ENCODE results near the gene DALRD3. TPM values are rescaled to one million over a fixed set of nuclear protein-coding genes. Genes with fewer than 3 reads are reported as not detected.
"Not testable (repeated sequence)": the region's sequence is repeated elsewhere in the genome, so short reads cannot be mapped to it uniquely, and the experiment has no call there.

DALRD3 gene
- total RNA-seq, 1 donor = 16.3 TPM

- H3K4me1 ChIP-seq (ENCODE audit: insufficient read depth, low read length) = peaks cover 30% of the 10 kb centered on the region
- H3K27me3 ChIP-seq (ENCODE audit: insufficient read depth, low read length) = no peaks in the 10 kb centered on the region
- H3K9me3 ChIP-seq (ENCODE audit: low read depth, low read length) = no peaks in the 10 kb centered on the region
- H3K4me3 ChIP-seq (ENCODE audit: low read length) = no peak overlapping the region
These were observed 3.3 kb downstream of the DALRD3 start for GRCh38 chr3:49015072-49015471.

DNA sequence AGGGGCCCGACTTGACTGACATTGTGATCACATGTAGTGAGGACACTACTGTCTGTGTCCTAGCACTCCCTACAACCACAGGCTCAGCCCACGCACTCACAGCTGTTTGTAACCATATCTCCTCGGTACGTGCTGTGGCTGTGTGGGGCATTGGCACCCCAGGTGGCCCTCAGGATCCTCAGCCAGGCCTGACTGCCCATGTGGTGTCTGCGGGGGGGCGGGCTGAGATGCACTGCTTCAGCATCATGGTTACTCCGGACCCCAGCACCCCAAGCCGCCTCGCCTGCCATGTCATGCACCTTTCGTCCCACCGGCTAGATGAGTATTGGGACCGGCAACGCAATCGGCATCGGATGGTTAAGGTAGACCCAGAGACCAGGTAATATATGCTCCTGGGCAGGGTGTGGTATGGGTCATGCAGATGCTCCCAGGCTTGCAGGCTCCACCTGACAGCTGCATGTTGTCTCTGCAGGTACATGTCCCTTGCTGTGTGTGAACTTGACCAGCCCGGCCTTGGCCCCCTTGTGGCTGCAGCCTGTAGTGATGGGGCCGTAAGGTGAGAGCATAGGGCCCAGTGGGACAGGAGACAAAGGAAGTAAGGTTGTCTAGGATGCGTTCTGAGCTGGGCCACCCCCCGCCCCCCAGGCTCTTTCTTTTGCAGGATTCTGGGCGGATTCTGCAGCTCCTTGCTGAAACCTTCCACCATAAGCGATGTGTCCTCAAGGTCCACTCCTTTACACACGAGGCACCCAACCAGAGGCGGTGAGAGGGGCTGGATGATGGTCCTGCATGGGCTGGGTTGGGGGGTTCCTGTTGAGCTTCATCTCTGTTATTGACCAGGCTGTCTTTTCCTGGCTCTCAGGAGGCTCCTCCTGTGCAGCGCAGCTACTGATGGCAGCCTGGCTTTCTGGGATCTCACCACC, 4.4 kb downstream of the DALRD3 start:
- no peak overlapping the region for H3K4me3 ChIP-seq (ENCODE audit: low read length)
- H3K9me3 ChIP-seq (ENCODE audit: low read depth, low read length) = no peaks in the 10 kb centered on the region
- no peaks in the 10 kb centered on the region for H3K27me3 ChIP-seq (ENCODE audit: insufficient read depth, low read length)
- H3K4me1 ChIP-seq (ENCODE audit: insufficient read depth, low read length) = peaks cover 24% of the 10 kb centered on the region

GRCh38 chr3:49013113-49013737, 5.2 kb downstream of the DALRD3 start:
- peaks cover 24% of the 10 kb centered on the region for H3K4me1 ChIP-seq (ENCODE audit: insufficient read depth, low read length)
- no peaks in the 10 kb centered on the region for H3K27me3 ChIP-seq (ENCODE audit: insufficient read depth, low read length)
- H3K9me3 ChIP-seq (ENCODE audit: low read depth, low read length) = no peaks in the 10 kb centered on the region
- H3K4me3 ChIP-seq (ENCODE audit: low read length) = no peak overlapping the region

GRCh38 chr3:49012441-49013017, 5.9 kb downstream of the DALRD3 start:
- Histone ChIP-seq H3K4me1 (ENCODE audit: insufficient read depth, low read length) (peaks cover 23% of the 10 kb centered on the region), H3K4me3 (ENCODE audit: low read length) (no peak overlapping the region), H3K27me3 (ENCODE audit: insufficient read depth, low read length) (no peaks in the 10 kb centered on the region), H3K9me3 (ENCODE audit: low read depth, low read length) (no peaks in the 10 kb centered on the region)

- H3K27me3 ChIP-seq (ENCODE audit: insufficient read depth, low read length) = no peaks in the 10 kb centered on the region
- no peaks in the 10 kb centered on the region for H3K9me3 ChIP-seq (ENCODE audit: low read depth, low read length)
- no peak overlapping the region for H3K4me3 ChIP-seq (ENCODE audit: low read length)
- H3K4me1 ChIP-seq (ENCODE audit: insufficient read depth, low read length) = peaks cover 23% of the 10 kb centered on the region
These were observed 9.0 kb downstream of the DALRD3 start for GRCh38 chr3:49009396-49009795.

GRCh38 chr3:49008627-49009026, 9.8 kb downstream of the DALRD3 start:
- not testable (repeated sequence) for H3K27me3 ChIP-seq (ENCODE audit: insufficient read depth, low read length); H3K9me3 ChIP-seq (ENCODE audit: low read depth, low read length); H3K4me3 ChIP-seq (ENCODE audit: low read length)
- peaks cover 23% of the 10 kb centered on the region for H3K4me1 ChIP-seq (ENCODE audit: insufficient read depth, low read length)

DNA sequence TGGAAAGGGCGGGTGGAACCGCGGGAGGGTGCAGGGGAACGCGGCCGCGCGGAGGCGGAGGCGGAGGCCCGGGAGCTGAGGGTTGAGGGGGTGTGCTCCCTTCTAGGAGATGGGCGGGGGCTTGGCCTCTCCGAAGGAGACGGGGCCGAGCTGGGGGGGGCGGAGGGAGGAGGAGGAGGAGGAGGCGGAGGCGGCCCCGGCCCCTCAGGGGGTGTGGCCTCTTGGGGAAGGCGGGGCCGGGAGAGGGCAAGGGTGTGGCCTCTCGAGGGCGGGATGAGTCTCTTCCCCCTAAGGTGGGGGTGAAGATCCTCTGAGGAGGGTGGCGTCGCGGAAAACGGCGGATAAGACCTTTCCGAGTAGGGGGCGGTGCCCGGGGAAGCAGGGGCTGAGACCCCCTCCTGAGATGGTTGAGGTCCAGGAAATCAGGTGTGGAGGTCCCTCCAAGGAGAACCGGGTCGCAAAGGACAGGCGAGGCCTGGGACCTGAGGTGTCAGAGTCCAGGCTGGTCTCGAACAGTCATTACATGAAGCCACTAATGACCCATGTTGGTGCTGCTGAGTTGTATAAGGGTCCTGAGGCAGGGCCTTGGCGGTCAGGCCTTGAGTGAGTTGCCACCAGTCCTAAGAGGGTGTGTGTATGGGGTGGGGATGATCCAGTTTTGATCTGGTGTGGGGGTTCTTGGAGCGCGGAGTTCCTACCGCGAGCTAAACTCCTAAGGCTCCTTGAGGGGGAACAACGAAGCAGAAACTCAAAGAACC, 10.4 kb downstream of the DALRD3 start:
- Histone ChIP-seq H3K27me3 (ENCODE audit: insufficient read depth, low read length) (no peaks in the 10 kb centered on the region), H3K4me1 (ENCODE audit: insufficient read depth, low read length) (peaks cover 23% of the 10 kb centered on the region), H3K9me3 (ENCODE audit: low read depth, low read length) (no peaks in the 10 kb centered on the region), H3K4me3 (ENCODE audit: low read length) (peak overlapping the region; percentile 73)

DNA sequence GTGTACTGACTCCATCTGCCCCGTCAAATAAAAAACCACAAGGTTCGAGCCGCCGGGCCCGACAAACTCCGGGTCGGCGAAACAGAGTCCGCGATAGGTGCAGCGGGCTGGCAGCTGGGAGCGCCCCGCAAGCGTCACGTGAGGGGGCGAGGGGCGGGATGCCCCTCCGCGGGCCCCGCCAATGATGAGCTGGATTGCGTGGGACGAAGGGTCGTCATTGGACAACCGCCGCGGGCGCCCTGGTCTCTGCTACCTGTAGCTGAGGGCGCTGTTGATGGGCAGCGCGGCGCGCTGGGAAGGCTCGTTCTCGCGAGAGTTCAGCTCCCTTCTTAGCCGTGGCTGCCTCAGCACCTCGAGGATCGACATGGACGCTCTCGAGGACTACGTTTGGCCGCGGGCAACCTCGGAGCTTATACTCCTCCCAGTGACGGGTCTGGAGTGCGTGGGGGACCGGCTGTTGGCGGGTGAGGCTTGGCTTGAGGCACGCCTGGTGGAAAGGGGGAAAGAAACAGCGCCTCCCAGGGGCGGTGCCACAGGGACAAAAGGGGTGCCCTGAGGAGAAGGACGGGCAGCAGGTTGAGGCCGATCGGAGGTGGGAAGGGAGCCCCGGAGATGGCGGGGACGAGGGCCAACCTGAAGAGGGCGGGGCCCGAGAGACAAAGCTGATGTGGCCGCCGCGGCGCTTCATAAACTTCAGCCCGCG, 11.2 kb downstream of the DALRD3 start, which contains the start of gene WDR6:
WDR6 (plus strand) TSS at position 324 of the 703 bp plus-strand sequence; CDS start at position 365, 41 bp downstream.
- Histone ChIP-seq H3K27me3 (ENCODE audit: insufficient read depth, low read length) (no peaks in the 10 kb centered on the region), H3K4me1 (ENCODE audit: insufficient read depth, low read length) (peaks cover 23% of the 10 kb centered on the region), H3K4me3 (ENCODE audit: low read length) (peak within 1 kb of the TSS; percentile 73), H3K9me3 (ENCODE audit: low read depth, low read length) (no peaks in the 10 kb centered on the region)

DNA sequence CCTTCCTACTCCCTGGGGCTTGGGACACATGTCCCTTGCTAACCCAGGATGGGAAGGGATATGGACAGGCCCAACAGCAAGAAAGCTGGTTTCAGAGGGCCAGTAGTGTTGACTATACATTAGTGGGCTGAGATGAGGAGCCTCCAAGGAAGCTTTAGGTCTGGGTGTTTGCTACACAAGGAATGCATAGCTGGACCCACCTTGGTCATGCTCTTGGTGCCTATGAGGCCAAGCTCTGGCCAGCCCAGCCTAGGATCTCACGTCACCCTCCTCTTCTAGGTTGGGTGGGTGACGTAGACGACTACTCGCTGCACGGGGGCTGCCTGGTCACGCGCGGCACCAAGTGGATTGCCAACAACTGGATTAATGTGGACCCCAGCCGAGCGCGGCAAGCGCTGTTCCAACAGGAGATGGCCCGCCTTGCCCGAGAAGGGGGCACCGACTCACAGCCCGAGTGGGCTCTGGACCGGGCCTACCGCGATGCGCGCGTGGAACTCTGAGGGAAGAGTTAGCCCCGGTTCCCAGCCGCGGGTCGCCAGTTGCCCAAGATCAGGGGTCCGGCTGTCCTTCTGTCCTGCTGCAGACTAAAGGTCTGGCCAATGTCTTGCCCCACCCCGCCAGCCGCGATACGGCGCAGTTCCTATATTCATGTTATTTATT, 11.8 kb downstream of the DALRD3 start:
- H3K27me3 ChIP-seq (ENCODE audit: insufficient read depth, low read length) = no peaks in the 10 kb centered on the region

DNA sequence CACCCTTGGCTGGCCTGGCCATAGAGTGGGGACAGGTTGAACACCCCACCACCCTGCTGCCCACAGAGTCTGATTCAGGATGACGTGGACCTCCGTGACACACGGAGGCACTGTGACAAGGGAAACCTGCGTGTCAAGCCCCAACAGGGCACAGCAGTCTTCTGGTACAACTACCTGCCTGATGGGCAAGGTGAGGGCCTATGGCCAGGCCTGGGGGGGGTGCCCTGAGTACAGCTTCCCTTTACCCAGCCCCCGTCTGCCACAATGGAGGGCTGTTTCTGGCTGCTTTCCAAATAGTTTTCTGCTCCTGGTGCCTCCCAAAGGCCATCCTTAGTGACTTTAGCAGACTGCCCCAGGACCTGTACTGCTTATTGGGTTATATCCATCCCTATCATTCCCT, 12.4 kb downstream of the DALRD3 start:
- H3K4me3 ChIP-seq (ENCODE audit: low read length) = no peak overlapping the region
- H3K9me3 ChIP-seq (ENCODE audit: low read depth, low read length) = no peaks in the 10 kb centered on the region
- peaks cover 23% of the 10 kb centered on the region for H3K4me1 ChIP-seq (ENCODE audit: insufficient read depth, low read length)
- H3K27me3 ChIP-seq (ENCODE audit: insufficient read depth, low read length) = no peaks in the 10 kb centered on the region

More for the DNA sequence above, 11.8 kb downstream of the DALRD3 start:
- H3K4me3 ChIP-seq (ENCODE audit: low read length) = peak overlapping the region; percentile 73
- no peaks in the 10 kb centered on the region for H3K9me3 ChIP-seq (ENCODE audit: low read depth, low read length)
- H3K4me1 ChIP-seq (ENCODE audit: insufficient read depth, low read length) = peaks cover 23% of the 10 kb centered on the region

GRCh38 chr3:49005303-49005680, 13.1 kb downstream of the DALRD3 start:
- Histone ChIP-seq H3K27me3 (ENCODE audit: insufficient read depth, low read length) (no peaks in the 10 kb centered on the region), H3K9me3 (ENCODE audit: low read depth, low read length) (no peaks in the 10 kb centered on the region), H3K4me3 (ENCODE audit: low read length) (no peak overlapping the region), H3K4me1 (ENCODE audit: insufficient read depth, low read length) (peaks cover 23% of the 10 kb centered on the region)

- Histone ChIP-seq H3K4me3 (ENCODE audit: low read length) (no peak overlapping the region), H3K9me3 (ENCODE audit: low read depth, low read length) (no peaks in the 10 kb centered on the region), H3K27me3 (ENCODE audit: insufficient read depth, low read length) (no peaks in the 10 kb centered on the region), H3K4me1 (ENCODE audit: insufficient read depth, low read length) (peaks cover 22% of the 10 kb centered on the region)
These were observed 13.8 kb downstream of the DALRD3 start for GRCh38 chr3:49004352-49005302.

GRCh38 chr3:49001155-49001554, 17.2 kb downstream of the DALRD3 start:
- H3K9me3 ChIP-seq (ENCODE audit: low read depth, low read length) = no peaks in the 10 kb centered on the region
- H3K4me1 ChIP-seq (ENCODE audit: insufficient read depth, low read length) = peaks cover 1% of the 10 kb centered on the region
- no peak overlapping the region for H3K4me3 ChIP-seq (ENCODE audit: low read length)
- H3K27me3 ChIP-seq (ENCODE audit: insufficient read depth, low read length) = no peaks in the 10 kb centered on the region
